Measurements from ENCODE around the gene ERCC3. TPM values are rescaled to one million over a fixed set of nuclear protein-coding genes. Genes with fewer than 3 reads are reported as not detected.

ERCC3 gene
- 68.3 and 79.0 TPM in 2 replicates for polyA plus RNA-seq (2011; rRNA removed)
- polyA plus RNA-seq (2012; cell fraction: cytosol; rRNA removed): 60.0 and 62.2 TPM in 2 replicates
- 106 and 124 TPM in 2 replicates for polyA plus RNA-seq (2012; cell fraction: nucleus; rRNA removed)
- polyA plus RNA-seq (2017; fragmentation: RNase III; extraction: RNeasy Plus Mini Kit Qiagen cat#74134 plus additional on column Dnase treatment): 51.0 to 57.9 TPM (median 55.7 TPM) in 3 replicates
- polyA minus RNA-seq (2011; rRNA and poly(A)+ RNA removed): 51.3 and 63.6 TPM in 2 replicates

DNA sequence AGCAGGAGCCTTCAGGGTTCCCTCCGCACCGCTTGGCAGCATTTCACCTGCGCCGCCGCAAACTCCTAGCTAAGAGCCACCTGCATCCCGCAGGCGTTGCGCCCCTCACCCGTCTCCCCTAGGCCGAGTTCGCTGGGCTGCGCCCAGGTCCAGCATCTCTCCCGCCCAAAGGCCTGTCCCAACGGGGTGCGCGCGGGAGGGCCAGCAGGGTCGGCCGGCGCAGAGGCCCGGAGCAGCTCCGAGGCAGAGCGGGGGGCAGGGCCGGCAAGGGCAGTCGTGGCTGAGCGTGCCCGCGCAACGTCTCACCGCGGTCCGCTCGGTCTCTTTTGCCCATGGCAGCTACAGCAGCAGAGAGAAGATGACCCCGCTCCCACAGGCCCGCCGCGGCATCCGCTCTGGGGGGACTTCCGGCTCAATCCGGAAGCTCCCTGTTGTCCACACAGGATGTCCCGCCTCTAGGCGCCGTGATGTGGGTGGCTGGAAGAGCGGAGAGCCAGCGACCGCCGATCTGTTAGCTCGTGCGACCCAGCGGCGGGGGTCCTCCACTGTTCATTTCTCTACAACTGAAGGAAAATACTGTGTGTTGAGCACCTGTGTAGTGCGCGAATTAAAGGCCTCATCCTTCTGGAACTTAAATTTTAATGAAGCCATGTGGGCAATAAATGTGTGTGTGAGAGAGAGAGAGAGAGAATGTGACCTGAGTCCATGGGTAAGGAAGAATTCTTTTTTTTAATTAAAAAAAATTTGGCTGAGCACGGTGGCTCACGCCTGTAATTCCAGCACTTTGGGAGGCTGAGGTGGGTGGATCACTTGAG, at the start of gene ERCC3:
ERCC3 (minus strand) TSS at position 397 of the 815 bp plus-strand sequence; CDS start at position 334, 63 bp downstream.
- Histone ChIP-seq H3K4me3 (peak within 1 kb of the TSS; percentile 91), H3K4me1 (peaks cover 13% of the 10 kb centered on the region; the same call in 2 of the 3 replicates), H3K27ac (peak within 1 kb of the TSS; percentile 94 to 95), H3K4me2 (peak within 1 kb of the TSS; percentile 90), H3K9me3 (no peaks in the 10 kb centered on the region)
- no peak for TF ChIP-seq CBX2 (IDR thresholded peaks at IDR 0.05; ENCODE audit: borderline replicate concordance, low read depth)
- TF ChIP-seq BHLHE40 (IDR thresholded peaks at IDR 0.05; ENCODE audit: low read depth, low read length): no peak
- no peak for TF ChIP-seq SREBF2 (IDR thresholded peaks at IDR 0.05)
- TF ChIP-seq KDM5A (IDR thresholded peaks at IDR 0.05): peak; percentile 72
- no peak for TF ChIP-seq NR3C1 (IDR thresholded peaks at IDR 0.05)
- TF ChIP-seq TFCP2L1 (CRISPR knock-in tag; IDR thresholded peaks at IDR 0.05): no peak
- peak; percentile 97 for TF ChIP-seq PHF8 (IDR thresholded peaks at IDR 0.05; ENCODE audit: borderline replicate concordance, low read depth)
- no peak for TF ChIP-seq KDM1A (IDR thresholded peaks at IDR 0.05; ENCODE audit: low read depth)
- TF ChIP-seq JUN (IDR thresholded peaks at IDR 0.05): peak; percentile 59 to 79; a peak in 4 of 5 replicates
- no peak; the same call in 1 of the 2 replicates for TF ChIP-seq HMGXB4 (CRISPR knock-in tag; IDR thresholded peaks at IDR 0.05; ENCODE audit: borderline replicate concordance)
- no peak for TF ChIP-seq EP300 (IDR thresholded peaks at IDR 0.05)
- TF ChIP-seq FOSB (CRISPR knock-in tag; IDR thresholded peaks at IDR 0.05): no peak
- TF ChIP-seq, protein P1, sequence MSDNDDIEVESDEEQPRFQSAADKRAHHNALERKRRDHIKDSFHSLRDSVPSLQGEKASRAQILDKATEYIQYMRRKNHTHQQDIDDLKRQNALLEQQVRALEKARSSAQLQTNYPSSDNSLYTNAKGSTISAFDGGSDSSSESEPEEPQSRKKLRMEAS (IDR thresholded peaks at IDR 0.05): peak; percentile 79; the same call in 1 of the 2 replicates
- peak; percentile 94 for TF ChIP-seq BCL3 (IDR thresholded peaks at IDR 0.05)
- TF ChIP-seq TP53 (CRISPR knock-in tag; IDR thresholded peaks at IDR 0.05): no peak
- no peak for TF ChIP-seq PBX3 (IDR thresholded peaks at IDR 0.05)
- no peak for TF ChIP-seq MYC (IDR thresholded peaks at IDR 0.05; ENCODE audit: borderline replicate concordance, low read length)
- TF ChIP-seq EHF (CRISPR knock-in tag; IDR thresholded peaks at IDR 0.05): no peak
- no peak for TF ChIP-seq CTCF (IDR thresholded peaks at IDR 0.05)
- no peak; a peak in 1 of 5 replicates for TF ChIP-seq RAD21 (conservative IDR thresholded peaks at IDR 0.05 in 1 of 2, IDR thresholded peaks at IDR 0.05 in 1 of 2)
- no peak for TF ChIP-seq MAZ (IDR thresholded peaks at IDR 0.05; ENCODE audit: borderline replicate concordance, low read depth, low read length)
- TF ChIP-seq POLR2A (IDR thresholded peaks at IDR 0.05; ENCODE audit: low read length): peak; percentile 81
- under 1% methylated on average over 43 of the region's 55 CpGs for WGBS (ENCODE audit: missing lambda C conversion rate)
- CTCF ChIA-PET: interaction anchor here (0.9 to 3.7 kb wide), 6 partner anchors 9 to 185 kb away, joined by 3 to 17 read pairs (median 7); no protein-coding TSS in a partner anchor
- FAIRE-seq: no peak
- ATAC-seq: peak; percentile 99
- POLR2A ChIA-PET: interaction anchor here (0.6 to 1.8 kb wide), 10 partner anchors 11 to 215 kb away, joined by 3 to 11 read pairs (median 4); no protein-coding TSS in a partner anchor
- DNase-seq (ENCODE audit: low read depth in 1 of 2, low spot score in 1 of 2): peak; percentile 85 to 86

All from A549 (cell line).